Measurements from ENCODE around the gene MTERF4. TPM values are rescaled to one million over a fixed set of nuclear protein-coding genes. Genes with fewer than 3 reads are reported as not detected.

The MTERF4 gene
- polyA plus RNA-seq, 2 of the 4 experiments (the other 2 are of a cell fraction) = 44.9 to 47.1 TPM

DNA sequence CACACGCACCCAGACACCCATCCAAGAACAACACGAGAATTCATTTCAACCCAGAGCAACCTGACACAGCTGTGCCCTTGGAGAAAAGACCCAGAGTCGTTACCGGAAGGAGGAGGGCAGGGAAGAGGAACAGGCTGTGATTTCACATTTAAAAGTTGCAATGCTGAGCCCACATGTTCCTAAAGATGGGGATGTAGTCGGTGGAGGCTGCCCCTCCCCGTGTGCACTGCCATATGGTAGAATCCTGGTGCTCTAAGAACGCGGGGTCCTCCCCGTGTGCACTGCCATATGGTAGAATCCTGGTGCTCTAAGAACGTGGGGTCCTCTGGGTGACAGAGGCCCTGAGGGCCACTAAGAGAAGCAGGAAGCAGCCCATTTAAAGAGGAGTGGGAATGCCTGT, 10.9 kb downstream of the MTERF4 start:
- ATAC-seq = no peak
- CTCF ChIA-PET = interaction anchor here (0.7 kb wide), 2 partner anchors 11 to 240 kb away, joined by 3 read pairs; partner anchors contain the start of gene MTERF4
- 94% methylated on average over 10 of the region's 10 CpGs for WGBS (ENCODE audit: missing lambda C conversion rate)

DNA sequence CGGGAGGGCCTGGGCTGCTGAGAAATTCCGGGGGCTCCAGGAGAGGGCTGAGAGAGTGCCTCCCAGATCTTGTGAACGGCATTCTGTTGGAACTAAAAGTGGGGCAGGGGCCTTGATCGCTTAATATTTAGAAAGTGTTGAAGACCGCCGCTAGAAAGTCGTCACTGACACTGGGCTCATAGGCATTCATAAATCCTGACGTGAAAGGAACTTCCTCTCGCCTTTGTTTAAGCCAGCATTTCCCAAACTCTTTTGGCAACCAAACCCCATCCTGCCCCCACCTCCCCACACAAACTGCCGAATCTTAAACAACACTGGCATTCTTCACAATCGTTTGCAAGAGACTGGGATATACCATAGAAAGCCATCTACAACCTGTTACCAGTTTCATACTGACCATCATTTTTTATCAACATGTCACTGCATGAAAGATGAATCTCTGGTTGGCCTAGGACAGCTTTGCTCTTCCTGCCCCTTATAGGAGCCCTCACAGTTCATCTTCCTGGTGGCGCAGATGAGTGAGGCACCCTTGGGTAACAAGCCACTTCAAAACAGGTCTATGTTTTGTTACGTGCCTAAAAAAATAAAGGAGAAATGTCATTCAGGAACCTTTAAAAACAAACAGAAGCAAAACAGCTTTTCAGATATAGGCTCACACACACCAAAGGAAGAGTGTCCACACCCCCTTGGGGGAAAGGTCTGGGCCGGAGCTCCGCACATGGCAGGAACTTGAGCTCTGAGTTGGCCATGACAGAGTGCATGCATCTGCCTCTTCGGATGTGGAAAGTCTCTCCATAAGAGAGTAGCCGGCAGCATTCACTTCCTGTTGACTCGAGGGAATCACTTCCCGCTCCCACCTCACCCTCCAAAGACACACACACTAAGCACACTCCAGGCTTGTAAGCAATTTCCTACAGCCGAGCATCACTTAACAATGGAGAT, 13.0 kb downstream of the MTERF4 start:
- ChIA-PET POLR2A (no interaction called here), CTCF (interaction anchor here (0.6 to 2.7 kb wide), 4 partner anchors 11 to 174 kb away, joined by 3 to 12 read pairs (median 4); no protein-coding TSS in a partner anchor)

More for the DNA sequence above, 10.9 kb downstream of the MTERF4 start:
- FAIRE-seq (no peak), DNase-seq (ENCODE audit: low read depth in 1 of 2, low spot score in 1 of 2) (no peak)
- no peaks in the 10 kb centered on the region for H3K9me3 ChIP-seq
- peaks cover 36% of the 10 kb centered on the region for H3K4me1 ChIP-seq
- no peak for TF ChIP-seq SMC3 (IDR thresholded peaks at IDR 0.05)
- H3K4me2 ChIP-seq = no peak overlapping the region
- H3K27ac ChIP-seq = no peak overlapping the region
- POLR2A ChIA-PET = interaction anchor here (1.4 kb wide), 1 partner anchor 13 kb away, joined by 3 read pairs; no protein-coding TSS in a partner anchor
- H3K4me3 ChIP-seq = no peak overlapping the region

DNA sequence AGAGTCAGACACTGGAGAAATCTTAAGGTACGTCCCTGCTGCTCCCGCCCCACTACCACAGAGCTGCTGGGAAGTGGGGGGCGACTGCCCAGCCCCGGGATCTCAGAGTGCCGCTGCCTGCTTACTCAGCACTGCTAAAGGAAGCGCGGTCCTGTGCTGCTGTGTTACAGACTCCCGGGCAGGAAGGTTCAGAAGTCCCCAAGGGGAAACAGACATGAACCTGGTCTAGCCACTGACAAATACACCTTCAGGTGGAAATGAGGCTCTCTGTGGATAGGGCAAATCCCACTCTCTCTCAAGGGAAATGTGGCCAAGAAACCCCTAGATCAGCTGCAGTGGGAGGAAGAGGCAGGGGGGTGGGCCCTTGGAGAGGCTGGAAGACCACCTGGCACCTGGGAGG, 13.7 kb downstream of the MTERF4 start:
- no peak overlapping the region for H3K4me3 ChIP-seq
- ATAC-seq (no peak), DNase-seq (ENCODE audit: low read depth in 1 of 2, low spot score in 1 of 2) (no peak), FAIRE-seq (no peak)
- H3K4me2 ChIP-seq = no peak overlapping the region
- peaks cover 20% of the 10 kb centered on the region for H3K4me1 ChIP-seq
- CTCF ChIA-PET = interaction anchor here (1.0 to 2.7 kb wide), 2 partner anchors 11 to 174 kb away, joined by 3 to 12 read pairs; no protein-coding TSS in a partner anchor
- 95% methylated on average over 8 of the region's 8 CpGs for WGBS (ENCODE audit: missing lambda C conversion rate)
- POLR2A ChIA-PET = no interaction called here
- TF ChIP-seq, protein P1, sequence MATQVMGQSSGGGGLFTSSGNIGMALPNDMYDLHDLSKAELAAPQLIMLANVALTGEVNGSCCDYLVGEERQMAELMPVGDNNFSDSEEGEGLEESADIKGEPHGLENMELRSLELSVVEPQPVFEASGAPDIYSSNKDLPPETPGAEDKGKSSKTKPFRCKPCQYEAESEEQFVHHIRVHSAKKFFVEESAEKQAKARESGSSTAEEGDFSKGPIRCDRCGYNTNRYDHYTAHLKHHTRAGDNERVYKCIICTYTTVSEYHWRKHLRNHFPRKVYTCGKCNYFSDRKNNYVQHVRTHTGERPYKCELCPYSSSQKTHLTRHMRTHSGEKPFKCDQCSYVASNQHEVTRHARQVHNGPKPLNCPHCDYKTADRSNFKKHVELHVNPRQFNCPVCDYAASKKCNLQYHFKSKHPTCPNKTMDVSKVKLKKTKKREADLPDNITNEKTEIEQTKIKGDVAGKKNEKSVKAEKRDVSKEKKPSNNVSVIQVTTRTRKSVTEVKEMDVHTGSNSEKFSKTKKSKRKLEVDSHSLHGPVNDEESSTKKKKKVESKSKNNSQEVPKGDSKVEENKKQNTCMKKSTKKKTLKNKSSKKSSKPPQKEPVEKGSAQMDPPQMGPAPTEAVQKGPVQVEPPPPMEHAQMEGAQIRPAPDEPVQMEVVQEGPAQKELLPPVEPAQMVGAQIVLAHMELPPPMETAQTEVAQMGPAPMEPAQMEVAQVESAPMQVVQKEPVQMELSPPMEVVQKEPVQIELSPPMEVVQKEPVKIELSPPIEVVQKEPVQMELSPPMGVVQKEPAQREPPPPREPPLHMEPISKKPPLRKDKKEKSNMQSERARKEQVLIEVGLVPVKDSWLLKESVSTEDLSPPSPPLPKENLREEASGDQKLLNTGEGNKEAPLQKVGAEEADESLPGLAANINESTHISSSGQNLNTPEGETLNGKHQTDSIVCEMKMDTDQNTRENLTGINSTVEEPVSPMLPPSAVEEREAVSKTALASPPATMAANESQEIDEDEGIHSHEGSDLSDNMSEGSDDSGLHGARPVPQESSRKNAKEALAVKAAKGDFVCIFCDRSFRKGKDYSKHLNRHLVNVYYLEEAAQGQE (IDR thresholded peaks at IDR 0.05) = no peak
- TF ChIP-seq NFE2L2 (conservative IDR thresholded peaks at IDR 0.05; ENCODE audit: low read length) (no peak), CBX8 (IDR thresholded peaks at IDR 0.05) (no peak), CHD2 (IDR thresholded peaks at IDR 0.05; ENCODE audit: low read length, partially characterized antibody) (no peak), JUN (IDR thresholded peaks at IDR 0.05) (no peak), BHLHE40 (IDR thresholded peaks at IDR 0.05; ENCODE audit: low read depth, low read length) (no peak), FOSL2 (IDR thresholded peaks at IDR 0.05) (no peak), FOSL2 (CRISPR knock-in tag; IDR thresholded peaks at IDR 0.05) (no peak)
- TF ChIP-seq, protein P2, sequence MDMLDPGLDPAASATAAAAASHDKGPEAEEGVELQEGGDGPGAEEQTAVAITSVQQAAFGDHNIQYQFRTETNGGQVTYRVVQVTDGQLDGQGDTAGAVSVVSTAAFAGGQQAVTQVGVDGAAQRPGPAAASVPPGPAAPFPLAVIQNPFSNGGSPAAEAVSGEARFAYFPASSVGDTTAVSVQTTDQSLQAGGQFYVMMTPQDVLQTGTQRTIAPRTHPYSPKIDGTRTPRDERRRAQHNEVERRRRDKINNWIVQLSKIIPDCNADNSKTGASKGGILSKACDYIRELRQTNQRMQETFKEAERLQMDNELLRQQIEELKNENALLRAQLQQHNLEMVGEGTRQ (IDR thresholded peaks at IDR 0.05) = no peak
- TF ChIP-seq, protein P3, sequence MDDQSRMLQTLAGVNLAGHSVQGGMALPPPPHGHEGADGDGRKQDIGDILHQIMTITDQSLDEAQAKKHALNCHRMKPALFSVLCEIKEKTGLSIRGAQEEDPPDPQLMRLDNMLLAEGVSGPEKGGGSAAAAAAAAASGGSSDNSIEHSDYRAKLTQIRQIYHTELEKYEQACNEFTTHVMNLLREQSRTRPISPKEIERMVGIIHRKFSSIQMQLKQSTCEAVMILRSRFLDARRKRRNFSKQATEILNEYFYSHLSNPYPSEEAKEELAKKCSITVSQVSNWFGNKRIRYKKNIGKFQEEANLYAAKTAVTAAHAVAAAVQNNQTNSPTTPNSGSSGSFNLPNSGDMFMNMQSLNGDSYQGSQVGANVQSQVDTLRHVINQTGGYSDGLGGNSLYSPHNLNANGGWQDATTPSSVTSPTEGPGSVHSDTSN (IDR thresholded peaks at IDR 0.05) = no peak
- H3K27ac ChIP-seq = no peak overlapping the region
- no peaks in the 10 kb centered on the region for H3K9me3 ChIP-seq

More for the DNA sequence above, 13.0 kb downstream of the MTERF4 start:
- H3K9me3 ChIP-seq = no peaks in the 10 kb centered on the region
- TF ChIP-seq, protein P4, sequence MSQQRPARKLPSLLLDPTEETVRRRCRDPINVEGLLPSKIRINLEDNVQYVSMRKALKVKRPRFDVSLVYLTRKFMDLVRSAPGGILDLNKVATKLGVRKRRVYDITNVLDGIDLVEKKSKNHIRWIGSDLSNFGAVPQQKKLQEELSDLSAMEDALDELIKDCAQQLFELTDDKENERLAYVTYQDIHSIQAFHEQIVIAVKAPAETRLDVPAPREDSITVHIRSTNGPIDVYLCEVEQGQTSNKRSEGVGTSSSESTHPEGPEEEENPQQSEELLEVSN (IDR thresholded peaks at IDR 0.05; ENCODE audit: borderline replicate concordance, low read depth) = no peak
- TF ChIP-seq RNF2 (IDR thresholded peaks at IDR 0.05; ENCODE audit: borderline replicate concordance, low read depth) = no peak
- TF ChIP-seq, protein P5, sequence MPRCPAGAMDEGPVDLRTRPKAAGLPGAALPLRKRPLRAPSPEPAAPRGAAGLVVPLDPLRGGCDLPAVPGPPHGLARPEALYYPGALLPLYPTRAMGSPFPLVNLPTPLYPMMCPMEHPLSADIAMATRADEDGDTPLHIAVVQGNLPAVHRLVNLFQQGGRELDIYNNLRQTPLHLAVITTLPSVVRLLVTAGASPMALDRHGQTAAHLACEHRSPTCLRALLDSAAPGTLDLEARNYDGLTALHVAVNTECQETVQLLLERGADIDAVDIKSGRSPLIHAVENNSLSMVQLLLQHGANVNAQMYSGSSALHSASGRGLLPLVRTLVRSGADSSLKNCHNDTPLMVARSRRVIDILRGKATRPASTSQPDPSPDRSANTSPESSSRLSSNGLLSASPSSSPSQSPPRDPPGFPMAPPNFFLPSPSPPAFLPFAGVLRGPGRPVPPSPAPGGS (IDR thresholded peaks at IDR 0.05) = no peak
- TF ChIP-seq, protein P6, sequence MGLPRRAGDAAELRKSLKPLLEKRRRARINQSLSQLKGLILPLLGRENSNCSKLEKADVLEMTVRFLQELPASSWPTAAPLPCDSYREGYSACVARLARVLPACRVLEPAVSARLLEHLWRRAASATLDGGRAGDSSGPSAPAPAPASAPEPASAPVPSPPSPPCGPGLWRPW (IDR thresholded peaks at IDR 0.05) = no peak
- no peak for TF ChIP-seq NFE2L2 (conservative IDR thresholded peaks at IDR 0.05; ENCODE audit: low read length)
- no peak for TF ChIP-seq EHMT2 (IDR thresholded peaks at IDR 0.05; ENCODE audit: low read depth)
- TF ChIP-seq ZC3H11A (IDR thresholded peaks at IDR 0.05) = no peak
- TF ChIP-seq CEBPB (IDR thresholded peaks at IDR 0.05) = no peak
- no peak for TF ChIP-seq JUN (IDR thresholded peaks at IDR 0.05)
- no peak for TF ChIP-seq POLR2A (IDR thresholded peaks at IDR 0.05; ENCODE audit: low read length)
- no peak for TF ChIP-seq HEYL (CRISPR knock-in tag; IDR thresholded peaks at IDR 0.05)
- TF ChIP-seq POLR2AphosphoS2 (conservative IDR thresholded peaks at IDR 0.05; ENCODE audit: low read length) = no peak
- TF ChIP-seq MAFK (IDR thresholded peaks at IDR 0.05; ENCODE audit: partially characterized antibody) = no peak
- TF ChIP-seq, protein P7, sequence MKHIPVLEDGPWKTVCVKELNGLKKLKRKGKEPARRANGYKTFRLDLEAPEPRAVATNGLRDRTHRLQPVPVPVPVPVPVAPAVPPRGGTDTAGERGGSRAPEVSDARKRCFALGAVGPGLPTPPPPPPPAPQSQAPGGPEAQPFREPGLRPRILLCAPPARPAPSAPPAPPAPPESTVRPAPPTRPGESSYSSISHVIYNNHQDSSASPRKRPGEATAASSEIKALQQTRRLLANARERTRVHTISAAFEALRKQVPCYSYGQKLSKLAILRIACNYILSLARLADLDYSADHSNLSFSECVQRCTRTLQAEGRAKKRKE (CRISPR knock-in tag; IDR thresholded peaks at IDR 0.05; ENCODE audit: low read depth) = no peak
- TF ChIP-seq FOSL2 (IDR thresholded peaks at IDR 0.05) = no peak
- no peak for TF ChIP-seq FOSL2 (CRISPR knock-in tag; IDR thresholded peaks at IDR 0.05)
- TF ChIP-seq BHLHE40 (IDR thresholded peaks at IDR 0.05; ENCODE audit: low read depth, low read length) = no peak
- no peak for TF ChIP-seq NPAS2 (CRISPR knock-in tag; IDR thresholded peaks at IDR 0.05; ENCODE audit: borderline replicate concordance)
- TF ChIP-seq CHD2 (IDR thresholded peaks at IDR 0.05; ENCODE audit: low read length, partially characterized antibody) = no peak
- TF ChIP-seq KDM1A (IDR thresholded peaks at IDR 0.05; ENCODE audit: low read depth) = no peak
- no peak for TF ChIP-seq GATA3 (IDR thresholded peaks at IDR 0.05; ENCODE audit: borderline replicate concordance)
- DNase-seq (ENCODE audit: low read depth in 1 of 2, low spot score in 1 of 2) = no peak
- FAIRE-seq = no peak
- peaks cover 25% of the 10 kb centered on the region for H3K4me1 ChIP-seq
- no peak overlapping the region for H3K4me2 ChIP-seq
- H3K4me3 ChIP-seq = no peak overlapping the region
- WGBS (ENCODE audit: missing lambda C conversion rate) = 95% methylated on average over 20 of the region's 20 CpGs
- H3K27ac ChIP-seq = no peak overlapping the region
- no peak for ATAC-seq
